Mesenchymal stem cell (in vitro differentiated cells and primary cell): ENCODE measurements around the gene CFAP100.

ENCODE experiments used
- DNase-seq: peaks from one replicate; pipeline ENCODE4 v3.0.0-alpha.2; 2013
- H2AFZ ChIP-seq: one replicate; pipeline ENCODE4 v1.6.1; 2013; ENCODE audit warnings: low read depth, mild to moderate bottlenecking, control low read depth, inconsistent platforms, low read length, moderate library complexity
- H2AK5ac ChIP-seq: 2 replicates; pipeline ENCODE4 v1.6.1; 2013; ENCODE audit warnings: low read length, moderate library complexity, mild to moderate bottlenecking, inconsistent platforms; ENCODE audit not compliant: severe bottlenecking
- H2BK120ac ChIP-seq: one replicate; pipeline ENCODE4 v1.6.1; 2013; ENCODE audit warnings: low read depth, mild to moderate bottlenecking, inconsistent platforms, low read length, moderate library complexity
- H2BK12ac ChIP-seq, 2 experiments: one replicate each; pipeline ENCODE4 v1.6.1; 2013; ENCODE audit warnings: inconsistent platforms in 2 of 2, low read length in 2 of 2, mild to moderate bottlenecking in 2 of 2, moderate library complexity in 2 of 2, control low read depth in 1 of 2
- H2BK15ac ChIP-seq: one replicate; pipeline ENCODE4 v1.6.1; 2013; ENCODE audit warnings: mild to moderate bottlenecking, low read depth, inconsistent platforms; ENCODE audit not compliant: poor library complexity, severe bottlenecking
- H2BK5ac ChIP-seq: 2 replicates; pipeline ENCODE4 v1.6.1; 2013; ENCODE audit warnings: low read depth, mild to moderate bottlenecking, low read length, control low read depth, inconsistent platforms; ENCODE audit not compliant: poor library complexity, severe bottlenecking
- H3K14ac ChIP-seq, 2 experiments: one replicate each; pipeline ENCODE4 v1.6.1; 2013; ENCODE audit warnings: inconsistent platforms in 2 of 2, low read length in 2 of 2, control low read depth in 1 of 2, mild to moderate bottlenecking in 1 of 2, moderate library complexity in 1 of 2
- H3K18ac ChIP-seq, 2 experiments: one replicate each; pipeline ENCODE4 v1.6.1; 2013; ENCODE audit warnings: inconsistent platforms in 2 of 2, low read length in 2 of 2, control low read depth in 1 of 2, low read depth in 1 of 2, mild to moderate bottlenecking in 1 of 2
- H3K23ac ChIP-seq, 2 experiments: one replicate each; pipeline ENCODE4 v1.6.1; 2013; ENCODE audit warnings: inconsistent platforms in 2 of 2, low read length in 2 of 2, mild to moderate bottlenecking in 2 of 2, moderate library complexity in 2 of 2, control low read depth in 1 of 2
- H3K27ac ChIP-seq: 2 replicates; pipeline ENCODE4 v1.5.1; 2013; ENCODE audit warnings: mild to moderate bottlenecking, moderate library complexity, low read length, control low read depth, inconsistent platforms; ENCODE audit not compliant: poor library complexity, severe bottlenecking
- H3K27me3 ChIP-seq, 2 experiments: 2 replicates each; pipeline versions ENCODE4 v1.6.1 to v1.7.0; 2013; ENCODE audit warnings: low read length in 2 of 2, mild to moderate bottlenecking in 2 of 2, moderate library complexity in 2 of 2, control low read depth in 1 of 2, inconsistent platforms in 1 of 2; ENCODE audit not compliant: control insufficient read depth in 1 of 2, insufficient read depth in 1 of 2
- H3K36me3 ChIP-seq, 2 experiments: 2 replicates each; pipeline versions ENCODE4 v1.6.1 to v1.7.0; 2013; ENCODE audit warnings: low read length in 2 of 2, control low read depth in 1 of 2, inconsistent platforms in 1 of 2, low read depth in 1 of 2, mild to moderate bottlenecking in 1 of 2; ENCODE audit not compliant: insufficient read depth in 2 of 2, control insufficient read depth in 1 of 2
- H3K4ac ChIP-seq, 2 experiments: one replicate each; pipeline ENCODE4 v1.6.1; 2013; ENCODE audit warnings: inconsistent platforms in 2 of 2, low read length in 2 of 2, mild to moderate bottlenecking in 2 of 2, moderate library complexity in 2 of 2, control low read depth in 1 of 2, low read depth in 1 of 2
- H3K4me1 ChIP-seq: 2 replicates; pipeline ENCODE4 v1.6.1; 2013; ENCODE audit warnings: low read depth, low read length, control low read depth; ENCODE audit not compliant: control insufficient read depth, insufficient read depth
- H3K4me2 ChIP-seq: 2 replicates; pipeline ENCODE4 v1.6.1; 2013; ENCODE audit warnings: low read length, mild to moderate bottlenecking, inconsistent platforms; ENCODE audit not compliant: poor library complexity, severe bottlenecking
- H3K4me3 ChIP-seq, 2 experiments: 2 replicates each; pipeline versions ENCODE4 v1.5.1 to v1.7.0; 2013; ENCODE audit warnings: low read length in 2 of 2, mild to moderate bottlenecking in 2 of 2, control low read depth in 1 of 2, low read depth in 1 of 2; ENCODE audit not compliant: insufficient read depth in 1 of 2
- H3K79me1 ChIP-seq: replicated peaks from 2 replicates; pipeline ENCODE4 v1.6.1; 2013; ENCODE audit warnings: mild to moderate bottlenecking, control low read depth, low read length, inconsistent platforms; ENCODE audit not compliant: poor library complexity, severe bottlenecking
- H3K9ac ChIP-seq: 2 replicates; pipeline ENCODE4 v1.7.0; 2013; ENCODE audit warnings: mild to moderate bottlenecking, low read length, moderate library complexity
- H3K9me3 ChIP-seq: 2 replicates; pipeline ENCODE4 v1.7.0; 2013; ENCODE audit warnings: mild to moderate bottlenecking, low read length; ENCODE audit not compliant: control insufficient read depth
- H4K8ac ChIP-seq: one replicate; pipeline ENCODE4 v1.6.1; 2013; ENCODE audit warnings: inconsistent platforms, mild to moderate bottlenecking, low read length, moderate library complexity
- H4K91ac ChIP-seq: one replicate; pipeline ENCODE4 v1.6.1; 2013; ENCODE audit warnings: mild to moderate bottlenecking, low read length, inconsistent platforms
- WGBS: methylation state at CpG from one replicate; pipeline ENCODE4 v1.1.7; 2013; ENCODE audit warnings: mixed read lengths; 5-methylcytosine and 5-hydroxymethylcytosine counted together

Gene CFAP100

DNA sequence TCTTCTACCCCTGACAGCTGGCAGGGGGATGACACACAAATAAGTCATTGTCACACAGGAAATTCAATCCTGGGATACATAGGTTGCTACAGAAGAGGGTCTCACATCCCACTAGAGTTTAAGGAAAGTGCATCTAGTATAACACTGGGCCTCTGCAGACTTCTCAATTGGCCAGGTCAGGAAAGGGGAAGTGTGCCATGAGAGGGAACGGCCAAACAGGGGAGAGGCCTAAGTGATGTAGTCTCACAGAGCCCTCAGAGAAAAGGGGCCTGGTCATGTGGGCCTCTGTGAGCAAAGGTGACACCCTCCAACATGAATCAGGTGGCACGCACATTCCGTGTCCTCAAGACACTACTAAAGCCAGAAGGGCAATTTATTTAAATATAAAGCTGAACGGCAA, 69.8 kb downstream of the CFAP100 start:
- no peak overlapping the region for H2AK5ac ChIP-seq
- no peak overlapping the region for H3K18ac ChIP-seq
- H3K27me3 ChIP-seq, result no peaks in the 10 kb centered on the region
- no peak for DNase-seq
- H2BK15ac ChIP-seq, result no peak overlapping the region
- H3K4me1 ChIP-seq, result peaks cover 4% of the 10 kb centered on the region
- H2BK120ac ChIP-seq, result no peak overlapping the region
- H3K4me2 ChIP-seq, result no peak overlapping the region
- H4K91ac ChIP-seq, result no peak overlapping the region
- no peaks in the 10 kb centered on the region for H3K9me3 ChIP-seq
- no peak overlapping the region for H3K27ac ChIP-seq
- no peak overlapping the region for H2AFZ ChIP-seq
- WGBS, result 94% methylated on average over 4 of the region's 4 CpGs
- no peak overlapping the region for H2BK5ac ChIP-seq
- no peak overlapping the region for H2BK12ac ChIP-seq
- peaks cover 81 to 96% of the 10 kb centered on the region in 2 experiments for H3K36me3 ChIP-seq
- no peak overlapping the region for H3K23ac ChIP-seq
- no peak overlapping the region for H3K4me3 ChIP-seq
- H3K4ac ChIP-seq, result no peak overlapping the region
- H3K9ac ChIP-seq, result no peak overlapping the region
- H3K79me1 ChIP-seq, result peaks cover 72% of the 10 kb centered on the region
- no peak overlapping the region for H3K14ac ChIP-seq
- no peak overlapping the region for H4K8ac ChIP-seq

DNA sequence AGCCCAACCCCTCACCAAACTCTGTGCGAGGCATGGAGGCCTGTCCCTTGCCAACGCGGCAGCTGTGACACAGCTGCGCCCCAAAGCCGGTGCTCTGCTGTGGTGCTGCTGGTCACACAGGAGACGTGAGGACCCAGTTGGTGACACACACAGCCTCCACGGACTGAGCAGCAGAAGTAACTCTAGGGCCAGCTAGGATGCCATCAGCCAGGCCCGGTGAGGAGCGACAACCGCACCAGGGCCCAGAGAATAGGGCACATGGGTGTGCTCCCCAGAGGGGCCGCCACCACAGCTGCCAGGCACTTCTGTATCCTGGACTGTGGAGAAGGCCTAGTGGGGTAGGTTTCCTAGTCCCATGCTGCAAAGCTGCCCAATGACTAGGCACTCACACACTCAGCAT, 70.3 kb downstream of the CFAP100 start:
- H4K8ac ChIP-seq, result no peak overlapping the region
- no peak overlapping the region for H3K9ac ChIP-seq
- H3K36me3 ChIP-seq, result peaks cover 81 to 96% of the 10 kb centered on the region in 2 experiments
- H3K23ac ChIP-seq, result no peak overlapping the region
- H3K79me1 ChIP-seq, result peaks cover 72% of the 10 kb centered on the region
- H3K27me3 ChIP-seq, result no peaks in the 10 kb centered on the region
- no peak overlapping the region for H2BK15ac ChIP-seq
- H3K9me3 ChIP-seq, result no peaks in the 10 kb centered on the region
- H2AK5ac ChIP-seq, result no peak overlapping the region
- no peak overlapping the region for H3K4me2 ChIP-seq
- H2BK5ac ChIP-seq, result no peak overlapping the region
- no peak overlapping the region for H3K4ac ChIP-seq
- H3K4me3 ChIP-seq, result no peak overlapping the region
- 98% methylated on average over 8 of the region's 11 CpGs for WGBS
- H3K4me1 ChIP-seq, result peaks cover 5% of the 10 kb centered on the region
- H2AFZ ChIP-seq, result no peak overlapping the region
- DNase-seq, result no peak
- no peak overlapping the region for H3K14ac ChIP-seq
- no peak overlapping the region for H3K18ac ChIP-seq
- H2BK12ac ChIP-seq, result no peak overlapping the region
- no peak overlapping the region for H4K91ac ChIP-seq
- no peak overlapping the region for H3K27ac ChIP-seq
- H2BK120ac ChIP-seq, result no peak overlapping the region

DNA sequence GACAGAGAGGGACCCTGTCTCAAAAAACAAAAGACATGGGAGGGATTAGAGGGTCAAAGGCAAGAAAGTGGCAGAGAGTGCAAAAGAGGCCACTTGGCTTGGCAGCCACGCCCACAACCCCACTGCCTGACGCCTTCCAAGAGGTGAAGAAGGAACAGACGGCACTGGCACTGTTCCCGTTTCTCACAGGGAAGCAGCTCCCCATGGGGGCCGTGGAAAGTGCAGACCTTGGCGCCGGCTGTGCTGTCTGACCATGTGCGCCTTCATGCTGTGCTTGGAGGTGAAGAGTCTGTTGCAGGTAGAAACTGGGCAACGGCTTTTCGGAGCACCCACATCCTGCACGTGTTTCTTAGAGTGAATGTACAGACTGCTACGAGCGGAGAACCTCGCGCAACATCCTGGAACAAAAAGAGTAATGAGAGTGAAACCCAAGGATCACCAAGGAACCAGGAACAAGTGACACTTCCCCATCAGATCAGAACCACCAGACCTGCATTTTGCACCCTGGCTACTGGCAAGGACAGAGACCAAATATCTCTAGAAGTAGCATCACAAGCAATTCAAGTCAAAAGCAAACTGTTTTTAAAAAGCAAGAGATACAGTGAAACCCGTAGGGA, 71.3 kb downstream of the CFAP100 start:
- no peak overlapping the region for H3K27ac ChIP-seq
- H4K8ac ChIP-seq, result no peak overlapping the region
- no peak overlapping the region for H3K9ac ChIP-seq
- no peak overlapping the region for H3K18ac ChIP-seq
- H2BK120ac ChIP-seq, result no peak overlapping the region
- peaks cover 81 to 97% of the 10 kb centered on the region in 2 experiments for H3K36me3 ChIP-seq
- H2BK5ac ChIP-seq, result no peak overlapping the region
- no peak overlapping the region for H2AFZ ChIP-seq
- H3K14ac ChIP-seq, result no peak overlapping the region
- H3K27me3 ChIP-seq, result no peaks in the 10 kb centered on the region
- no peak overlapping the region for H4K91ac ChIP-seq
- no peak overlapping the region for H2BK15ac ChIP-seq
- peaks cover 5% of the 10 kb centered on the region for H3K4me1 ChIP-seq
- H3K9me3 ChIP-seq, result no peaks in the 10 kb centered on the region
- H2AK5ac ChIP-seq, result no peak overlapping the region
- 95% methylated on average over 16 of the region's 16 CpGs for WGBS
- no peak overlapping the region for H3K4me2 ChIP-seq
- H3K23ac ChIP-seq, result no peak overlapping the region
- peaks cover 74% of the 10 kb centered on the region for H3K79me1 ChIP-seq
- H3K4ac ChIP-seq, result no peak overlapping the region
- no peak for DNase-seq
- H3K4me3 ChIP-seq, result no peak overlapping the region
- H2BK12ac ChIP-seq, result no peak overlapping the region

DNA sequence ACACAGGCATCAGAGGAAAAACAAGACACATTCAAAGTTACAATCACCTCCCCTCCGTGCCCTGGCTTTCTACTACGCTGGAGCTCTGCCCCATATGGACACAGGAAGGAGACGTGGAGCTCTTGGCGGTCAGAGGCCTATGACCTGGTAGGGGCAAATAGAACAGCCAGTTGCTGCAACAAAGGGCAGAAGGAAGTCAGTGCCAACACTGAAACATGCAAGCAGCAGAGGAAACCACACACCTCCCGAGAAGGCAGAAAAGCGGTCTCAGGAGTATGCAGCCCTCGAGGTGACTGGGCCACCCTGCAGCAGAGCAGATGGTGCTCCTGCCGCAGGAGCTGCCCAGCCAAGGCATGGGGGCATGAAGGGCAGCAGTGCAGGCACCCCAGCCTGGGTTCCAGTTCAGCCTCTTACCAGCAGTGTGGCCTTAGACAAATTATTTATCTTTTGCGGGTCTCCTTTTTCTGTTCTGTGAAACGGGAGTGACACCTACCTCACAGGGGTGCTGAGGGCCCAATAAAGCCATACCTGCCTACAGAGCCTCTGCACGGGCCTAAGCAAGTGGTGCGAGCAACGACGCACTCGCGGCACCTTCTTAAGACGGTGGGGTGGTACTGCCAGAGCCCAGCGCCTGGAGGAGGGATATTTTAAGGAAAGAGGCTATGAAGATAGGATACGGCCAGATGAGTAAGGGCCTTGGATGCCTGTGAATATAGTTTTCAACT, 72.3 kb downstream of the CFAP100 start:
- Histone ChIP-seq H3K9ac (no peak overlapping the region), H2BK5ac (no peak overlapping the region), H2BK120ac (no peak overlapping the region), H3K23ac (no peak overlapping the region), H3K9me3 (no peaks in the 10 kb centered on the region), H3K18ac (no peak overlapping the region), H3K4me2 (no peak overlapping the region), H2BK15ac (no peak overlapping the region), H4K8ac (no peak overlapping the region), H3K79me1 (peaks cover 69% of the 10 kb centered on the region), H3K4ac (no peak overlapping the region), H2BK12ac (no peak overlapping the region), H3K4me3 (no peak overlapping the region), H2AK5ac (no peak overlapping the region), H3K14ac (no peak overlapping the region), H2AFZ (no peak overlapping the region), H3K27me3 (no peaks in the 10 kb centered on the region), H3K27ac (no peak overlapping the region), H3K4me1 (peaks cover 6% of the 10 kb centered on the region), H4K91ac (no peak overlapping the region), H3K36me3 (peaks cover 72 to 96% of the 10 kb centered on the region in 2 experiments)
- 98% methylated on average over 18 of the region's 19 CpGs for WGBS
- no peak for DNase-seq
